ENCODE results near the gene PHKA2.

- no peak for TF ChIP-seq FOXA1 (IDR thresholded peaks at IDR 0.05)
- TF ChIP-seq NFRKB (IDR thresholded peaks at IDR 0.05) = no peak
- TF ChIP-seq TARDBP (IDR thresholded peaks at IDR 0.05) = no peak
- TF ChIP-seq SUZ12 (IDR thresholded peaks at IDR 0.05) = no peak
- no peak for TF ChIP-seq BHLHE40 (IDR thresholded peaks at IDR 0.05; ENCODE audit: borderline replicate concordance)
- no peak for TF ChIP-seq ZNF384 (IDR thresholded peaks at IDR 0.05)
- TF ChIP-seq HDGF (IDR thresholded peaks at IDR 0.05; ENCODE audit: borderline replicate concordance) = no peak
- no peak for TF ChIP-seq L3MBTL2 (conservative IDR thresholded peaks at IDR 0.05)
- no peak for TF ChIP-seq SP1 (IDR thresholded peaks at IDR 0.05)
- no peak for TF ChIP-seq ELF4 (IDR thresholded peaks at IDR 0.05)
- no peak for TF ChIP-seq PKNOX1 (IDR thresholded peaks at IDR 0.05)
- no peak for TF ChIP-seq ARNT (IDR thresholded peaks at IDR 0.05)
- TF ChIP-seq FOXK2 (IDR thresholded peaks at IDR 0.05) = no peak
- no peak for TF ChIP-seq FOXM1 (IDR thresholded peaks at IDR 0.05; ENCODE audit: borderline replicate concordance)
These were observed 8.9 kb downstream of the PHKA2 start for GRCh38 chrX:18974993-18975392.
